Upper lobe of left lung (tissue), 4 donors: ENCODE results near the gene GATA6.

ENCODE experiments used
- CTCF ChIP-seq, 6 experiments: fragments of 450-650 bp in 4 of 6; fragments of 200-600 bp in 2 of 6; sonication (generic) in 2 of 6; IDR thresholded peaks; one replicate each; pipeline ENCODE4 v1.5.1; 2016 to 2019; ENCODE audit warnings: antibody characterized with exemption in 6 of 6
- EP300 ChIP-seq, 4 donors: sonication (generic); formaldehyde crosslinking; IDR thresholded peaks; one replicate each; pipeline ENCODE4 v1.5.1; 2017; ENCODE audit warnings: antibody characterized with exemption in 4 of 4, control low read depth in 2 of 4
- POLR2A ChIP-seq, 4 donors: fragments of 450-650 bp; IDR thresholded peaks; one replicate each; pipeline ENCODE4 v1.5.1; 2016 to 2017; ENCODE audit warnings: antibody characterized with exemption in 4 of 4, mild to moderate bottlenecking in 2 of 4
- POLR2AphosphoS5 ChIP-seq, 2 donors: sonication (generic); formaldehyde crosslinking; IDR thresholded peaks; one replicate each; pipeline ENCODE4 v1.5.1; 2017; ENCODE audit warnings: antibody characterized with exemption in 2 of 2

- TF ChIP-seq CTCF (IDR thresholded peaks at IDR 0.05) (no peak), POLR2A (IDR thresholded peaks at IDR 0.05) (no peak), POLR2AphosphoS5 (IDR thresholded peaks at IDR 0.05) (no peak), EP300 (IDR thresholded peaks at IDR 0.05) (no peak)
Observed at GRCh38 chr18:22229456-22230124, 60.2 kb downstream of the GATA6 start.
